HepG2 (cell line): Measurements from ENCODE around the gene PLCG1. TPM values are rescaled to one million over a fixed set of nuclear protein-coding genes. Genes with fewer than 3 reads are reported as not detected.

ENCODE experiments used
- ATAC-seq: fragments of 200-7000 bp; cut with Tn5 transposase; 3 replicates; pipeline ENCODE4 v1.9.1; 2020; ENCODE audit warnings: mild to moderate bottlenecking, moderate library complexity
- BruUV-seq: library from RNA; stranded (reverse); fragments of 400-500 nt; replicated peaks from 2 replicates; lab custom pipeline; 2021; lab: Mats Ljungman, UMichigan
- CTCF ChIA-PET: fragments of 300-600 bp; formaldehyde crosslinking; extraction: SDS; loops from one replicate; lab custom pipeline; 2021; ENCODE audit warnings: low total read pairs, inconsistent platforms, low intra/inter-chr PET ratio; lab: Yijun Ruan, JAX
- POLR2A ChIA-PET: fragments of 350-600 bp; sonication (Branson Sonifier 250); formaldehyde crosslinking; loops from one replicate; lab custom pipeline; 2020; ENCODE audit warnings: antibody characterized with exemption, inconsistent platforms; lab: Yijun Ruan, JAX
- DNase-seq: peaks from one replicate; pipeline ENCODE4 v3.0.0-alpha.2; 2015; ENCODE audit warnings: low spot score
- FAIRE-seq: peaks from 3 replicates; lab custom pipeline; 2011; peaks lifted over from hg19 to GRCh38; lab: Jason Lieb, UNC
- H2AFZ ChIP-seq: one replicate; pipeline ENCODE4 v1.6.1; 2011; ENCODE audit warnings: low read length, inconsistent platforms
- H3K27ac ChIP-seq: fragments of 300-600 bp; 3 replicates; pipeline ENCODE4 v1.8.0; 2011; ENCODE audit warnings: mixed run types, mild to moderate bottlenecking, mixed read lengths, low read length, inconsistent platforms; ENCODE audit not compliant: insufficient read depth; ENCODE audit errors: extremely low read length
- H3K27me3 ChIP-seq, 2 experiments: fragments of 200-600 bp in 1 of 2; 2 replicates in 1 of 2; 3 replicates in 1 of 2; pipeline versions ENCODE4 v1.6.0 to v1.8.0; 2011; ENCODE audit warnings: low read length in 2 of 2, mild to moderate bottlenecking in 2 of 2, moderate library complexity in 2 of 2, inconsistent platforms in 1 of 2; ENCODE audit not compliant: insufficient read depth in 2 of 2, control insufficient read depth in 1 of 2
- H3K36me3 ChIP-seq, 2 experiments: fragments of 200-600 bp in 1 of 2; replicated peaks in 1 of 2; 2 replicates in 1 of 2; 3 replicates in 1 of 2; pipeline versions ENCODE4 v1.5.1 to v1.8.0; 2011; ENCODE audit warnings: low read length in 2 of 2, inconsistent platforms in 1 of 2; ENCODE audit not compliant: insufficient read depth in 2 of 2, control insufficient read depth in 1 of 2
- H3K4me1 ChIP-seq: 2 replicates; pipeline ENCODE4 v1.5.1; 2012; ENCODE audit warnings: low read length, inconsistent platforms; ENCODE audit not compliant: insufficient read depth
- H3K4me2 ChIP-seq: 2 replicates; pipeline ENCODE4 v1.6.0; 2011; ENCODE audit warnings: low read depth, low read length, inconsistent platforms
- H3K4me3 ChIP-seq, 3 experiments: fragments of 200-600 bp in 1 of 3; sonication (generic), shearing (Covaris generic) in 1 of 3; replicated peaks in 1 of 3; 2 replicates each; pipeline ENCODE4 v1.5.1; 2011 to 2016; ENCODE audit warnings: low read length in 3 of 3, inconsistent platforms in 2 of 3, low read depth in 2 of 3, mild to moderate bottlenecking in 2 of 3, control low read depth in 1 of 3, mixed read lengths in 1 of 3; ENCODE audit not compliant: insufficient read depth in 1 of 3
- H3K79me2 ChIP-seq: one replicate; pipeline ENCODE4 v1.6.1; 2011; ENCODE audit warnings: low read length, inconsistent platforms; ENCODE audit not compliant: insufficient read depth
- H3K9ac ChIP-seq: 2 replicates; pipeline ENCODE4 v1.6.0; 2011; ENCODE audit warnings: mild to moderate bottlenecking, low read depth, low read length, inconsistent platforms; ENCODE audit not compliant: insufficient read depth
- H3K9me3 ChIP-seq: 2 replicates; pipeline ENCODE4 v1.5.1; 2012; ENCODE audit warnings: mild to moderate bottlenecking, low read length
- H4K20me1 ChIP-seq: 2 replicates; pipeline ENCODE4 v1.6.0; 2011; ENCODE audit warnings: inconsistent platforms, mild to moderate bottlenecking, low read length, moderate library complexity; ENCODE audit not compliant: insufficient read depth
- BCLAF1 ChIP-seq: fragments of 450-650 bp; IDR thresholded peaks from 2 replicates; pipeline ENCODE4 v1.6.1; 2017; ENCODE audit warnings: mild to moderate bottlenecking
- FOXK1 ChIP-seq: sonication (generic); formaldehyde crosslinking; IDR thresholded peaks from 2 replicates; pipeline ENCODE4 v1.4.0; 2020; ENCODE audit warnings: low read depth, missing genetic modification reagents, borderline replicate concordance
- HNRNPUL1 ChIP-seq: fragments of 200-400 bp; formaldehyde crosslinking; IDR thresholded peaks from 2 replicates; pipeline ENCODE4 v1.6.1; 2017; ENCODE audit warnings: low read depth, mild to moderate bottlenecking, low read length, moderate library complexity
- MEIS2 ChIP-seq: sonication (generic); formaldehyde crosslinking; IDR thresholded peaks from 2 replicates; pipeline ENCODE4 v1.9.0; 2021; ENCODE audit warnings: mild to moderate bottlenecking, missing genetic modification reagents
- SP140L ChIP-seq: sonication (generic); formaldehyde crosslinking; IDR thresholded peaks from 2 replicates; pipeline ENCODE4 v1.4.0; 2020; ENCODE audit warnings: missing genetic modification reagents, borderline replicate concordance
- ZBTB37 ChIP-seq: sonication (generic); formaldehyde crosslinking; IDR thresholded peaks from 2 replicates; pipeline ENCODE4 v1.4.0; 2020; ENCODE audit warnings: mild to moderate bottlenecking, missing genetic modification reagents
- ZNF230 ChIP-seq: sonication (generic); formaldehyde crosslinking; IDR thresholded peaks from 2 replicates; pipeline ENCODE4 v1.4.0; 2020; ENCODE audit warnings: mild to moderate bottlenecking, missing genetic modification reagents
- ZNF263 ChIP-seq: sonication (generic); formaldehyde crosslinking; IDR thresholded peaks from 2 replicates; pipeline ENCODE4 v1.4.0; 2020; ENCODE audit warnings: missing genetic modification reagents
- ZNF468 ChIP-seq: sonication (generic); formaldehyde crosslinking; IDR thresholded peaks from 2 replicates; pipeline ENCODE4 v1.8.0; 2022; ENCODE audit warnings: mild to moderate bottlenecking, moderate library complexity, missing genetic modification reagents
- ZNF720 ChIP-seq: sonication (generic); formaldehyde crosslinking; IDR thresholded peaks from 2 replicates; pipeline ENCODE4 v1.4.0; 2020; ENCODE audit warnings: missing genetic modification reagents
- ZNF788 ChIP-seq: sonication (generic); formaldehyde crosslinking; IDR thresholded peaks from 2 replicates; pipeline ENCODE4 v1.5.0; 2020; ENCODE audit warnings: mild to moderate bottlenecking, missing genetic modification reagents, borderline replicate concordance
- ZSCAN29 ChIP-seq: sonication (generic); formaldehyde crosslinking; conservative IDR thresholded peaks from 2 replicates; pipeline ENCODE4 v1.4.0; 2020; ENCODE audit warnings: mild to moderate bottlenecking, missing genetic modification reagents
- WGBS: methylation state at CpG from one replicate; pipeline ENCODE4 v1.1.6; 2017; ENCODE audit warnings: low lambda C conversion rate; 5-methylcytosine and 5-hydroxymethylcytosine counted together
- in situ Hi-C: cut with HindIII; loops from 2 replicates; pipeline ENCODE4 v1.10.0; 2017; ENCODE audit warnings: low pct_unique_long_range_greater_than_20kb; ENCODE audit not compliant: extremely low pct_ligation_motif_present
- intact Hi-C: fragments of 100-400 bp; cut with micrococcal nuclease; formaldehyde crosslinking; loops from one replicate; pipeline ENCODE4 v1.10.0; 2022; ENCODE audit not compliant: unreplicated experiment
- polyA plus RNA-seq, 8 experiments: library from polyadenylated mRNA; depleted of rRNA in 3 of 8; stranded (reverse) in 7 of 8; unstranded in 1 of 8; fragments of >200 nt; fragmentation: Illumina TruSeq in 4 of 8; extraction: Trizol in 4 of 8; gene quantifications; 2 replicates each; pipeline versions ENCODE4 v1.2.1 to v1.2.3, GENCODE V29; 2011 to 2016; ENCODE audit warnings: low read depth in 4 of 8, missing spikeins in 1 of 8, mixed read lengths in 1 of 8; ENCODE audit not compliant: insufficient read depth in 1 of 8
- total RNA-seq, 5 experiments: library from RNA; depleted of rRNA; stranded (reverse); fragments of >200 nt; fragmentation: Illumina TruSeq; extraction: Trizol; gene quantifications; 2 replicates each; pipeline ENCODE4 v1.2.3, GENCODE V29; 2016; ENCODE audit warnings: low read depth in 1 of 5
- TF ChIP-seq, protein P1 (sequence below): sonication (generic); formaldehyde crosslinking; IDR thresholded peaks from 2 replicates; pipeline ENCODE4 v1.4.0; 2020; ENCODE audit warnings: mild to moderate bottlenecking, missing genetic modification reagents

The PLCG1 gene
- total and polyA plus RNA-seq, 2 of the 13 experiments (the other 11 are each of a cell fraction or from before 2014, with no cell fraction given) = 85.3 to 158 TPM

- intact Hi-C loops (loop anchor here (1.0 to 2.0 kb wide), 3 partner anchors 37 to 204 kb away; partner anchors contain the start of gene LPIN3), in situ Hi-C loops (loop anchor here (10.0 kb wide), 1 partner anchor 199 kb away; no protein-coding TSS in a partner anchor)
- FAIRE-seq (no peak), ATAC-seq (peak; percentile 6), DNase-seq (no peak)
- peaks cover 75% of the 10 kb centered on the region for H3K4me1 ChIP-seq
- H3K79me2 ChIP-seq = peaks cover 36% of the 10 kb centered on the region
- peak overlapping the region; percentile 88 for H3K27ac ChIP-seq
- ChIA-PET POLR2A (interaction anchor here (0.8 to 2.3 kb wide), 5 partner anchors 8 to 204 kb away, joined by 3 to 18 read pairs (median 7); partner anchors contain the start of gene LPIN3), CTCF (interaction anchor here (2.1 to 2.6 kb wide), 3 partner anchors 37 to 203 kb away, joined by 8 to 28 read pairs (median 13); partner anchors contain the start of gene LPIN3)
- no peaks in the 10 kb centered on the region for H3K9me3 ChIP-seq
- peak overlapping the region; percentile 81 to 91 (median 85) for H3K4me3 ChIP-seq
- no peak overlapping the region for H2AFZ ChIP-seq
- TSS peak; percentile 60 for BruUV-seq
- no peaks in the 10 kb centered on the region; a peak in 1 of 5 replicates for H3K36me3 ChIP-seq
- H4K20me1 ChIP-seq = no peaks in the 10 kb centered on the region; the same call in 1 of the 2 replicates
- 12% methylated on average over 23 of the region's 23 CpGs for WGBS
- peak overlapping the region; percentile 97 for H3K4me2 ChIP-seq
- peak overlapping the region; percentile 96 for H3K9ac ChIP-seq
- H3K27me3 ChIP-seq = no peaks in the 10 kb centered on the region
- no peak for TF ChIP-seq ZNF788
- TF ChIP-seq, protein P1, sequence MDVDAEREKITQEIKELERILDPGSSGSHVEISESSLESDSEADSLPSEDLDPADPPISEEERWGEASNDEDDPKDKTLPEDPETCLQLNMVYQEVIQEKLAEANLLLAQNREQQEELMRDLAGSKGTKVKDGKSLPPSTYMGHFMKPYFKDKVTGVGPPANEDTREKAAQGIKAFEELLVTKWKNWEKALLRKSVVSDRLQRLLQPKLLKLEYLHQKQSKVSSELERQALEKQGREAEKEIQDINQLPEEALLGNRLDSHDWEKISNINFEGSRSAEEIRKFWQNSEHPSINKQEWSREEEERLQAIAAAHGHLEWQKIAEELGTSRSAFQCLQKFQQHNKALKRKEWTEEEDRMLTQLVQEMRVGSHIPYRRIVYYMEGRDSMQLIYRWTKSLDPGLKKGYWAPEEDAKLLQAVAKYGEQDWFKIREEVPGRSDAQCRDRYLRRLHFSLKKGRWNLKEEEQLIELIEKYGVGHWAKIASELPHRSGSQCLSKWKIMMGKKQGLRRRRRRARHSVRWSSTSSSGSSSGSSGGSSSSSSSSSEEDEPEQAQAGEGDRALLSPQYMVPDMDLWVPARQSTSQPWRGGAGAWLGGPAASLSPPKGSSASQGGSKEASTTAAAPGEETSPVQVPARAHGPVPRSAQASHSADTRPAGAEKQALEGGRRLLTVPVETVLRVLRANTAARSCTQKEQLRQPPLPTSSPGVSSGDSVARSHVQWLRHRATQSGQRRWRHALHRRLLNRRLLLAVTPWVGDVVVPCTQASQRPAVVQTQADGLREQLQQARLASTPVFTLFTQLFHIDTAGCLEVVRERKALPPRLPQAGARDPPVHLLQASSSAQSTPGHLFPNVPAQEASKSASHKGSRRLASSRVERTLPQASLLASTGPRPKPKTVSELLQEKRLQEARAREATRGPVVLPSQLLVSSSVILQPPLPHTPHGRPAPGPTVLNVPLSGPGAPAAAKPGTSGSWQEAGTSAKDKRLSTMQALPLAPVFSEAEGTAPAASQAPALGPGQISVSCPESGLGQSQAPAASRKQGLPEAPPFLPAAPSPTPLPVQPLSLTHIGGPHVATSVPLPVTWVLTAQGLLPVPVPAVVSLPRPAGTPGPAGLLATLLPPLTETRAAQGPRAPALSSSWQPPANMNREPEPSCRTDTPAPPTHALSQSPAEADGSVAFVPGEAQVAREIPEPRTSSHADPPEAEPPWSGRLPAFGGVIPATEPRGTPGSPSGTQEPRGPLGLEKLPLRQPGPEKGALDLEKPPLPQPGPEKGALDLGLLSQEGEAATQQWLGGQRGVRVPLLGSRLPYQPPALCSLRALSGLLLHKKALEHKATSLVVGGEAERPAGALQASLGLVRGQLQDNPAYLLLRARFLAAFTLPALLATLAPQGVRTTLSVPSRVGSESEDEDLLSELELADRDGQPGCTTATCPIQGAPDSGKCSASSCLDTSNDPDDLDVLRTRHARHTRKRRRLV (CRISPR knock-in tag) = peak; percentile 88; the same call in 1 of the 2 replicates
- TF ChIP-seq MEIS2 (CRISPR knock-in tag) = 0 out of 2 replicates have a peak, but pooled peaks have one; percentile 43
- TF ChIP-seq BCLAF1 = no peak
- peak; percentile 29; the same call in 1 of the 2 replicates for TF ChIP-seq ZNF720 (CRISPR knock-in tag)
- peak; percentile 94; the same call in 1 of the 2 replicates for TF ChIP-seq ZNF230 (CRISPR knock-in tag)
- 0 out of 2 replicates have a peak, but pooled peaks have one; percentile 6 for TF ChIP-seq ZNF263 (CRISPR knock-in tag)
- no peak for TF ChIP-seq SP140L (CRISPR knock-in tag)
- TF ChIP-seq ZBTB37 (CRISPR knock-in tag) = peak; percentile 45; the same call in 1 of the 2 replicates
- TF ChIP-seq ZNF468 (CRISPR knock-in tag) = no peak
- no peak for TF ChIP-seq HNRNPUL1
- 0 out of 2 replicates have a peak, but pooled peaks have one; percentile 7 for TF ChIP-seq FOXK1 (CRISPR knock-in tag)
- TF ChIP-seq ZSCAN29 (CRISPR knock-in tag) = no peak
These were observed 1.3 kb upstream of the PLCG1 start for GRCh38 chr20:41135888-41136679.
